ENCODE results near the gene TLE3. TPM values are rescaled to one million over a fixed set of nuclear protein-coding genes. Genes with fewer than 3 reads are reported as not detected.

The TLE3 gene
- total and polyA plus RNA-seq, 2 of the 4 experiments (the other 2 are of a cell fraction) = 6.5 to 16.3 TPM

- DNase-seq (no peak), ATAC-seq (ENCODE audit: low read depth) (peak; percentile 48)
- Histone ChIP-seq H3K4me3 (ENCODE audit: insufficient read depth, low read depth, low read length) (no peak overlapping the region), H2AFZ (replicated peaks; ENCODE audit: low read length, poor library complexity) (no peak overlapping the region), H3K18ac (ENCODE audit: low read depth, low read length) (no peak overlapping the region), H3K4me1 (ENCODE audit: control insufficient read depth, insufficient read depth, low read length) (peaks cover 5% of the 10 kb centered on the region; the same call in 1 of the 2 replicates), H2BK15ac (ENCODE audit: low read depth, low read length) (no peak overlapping the region), H3K36me3 (ENCODE audit: control insufficient read depth, insufficient read depth, low read length) (no peaks in the 10 kb centered on the region), H4K8ac (ENCODE audit: low read depth in 2 of 2, low read length in 2 of 2) (no peak overlapping the region), H3K14ac (replicated peaks; ENCODE audit: low read depth, low read length) (no peak overlapping the region), H2BK120ac (ENCODE audit: low read depth, low read length) (no peak overlapping the region), H3K4ac (ENCODE audit: low read depth, low read length) (no peak overlapping the region), H3K27ac (ENCODE audit: insufficient read depth, low read length) (no peak overlapping the region), H3K9ac (ENCODE audit: low read depth, low read length) (no peak overlapping the region), H3K56ac (ENCODE audit: extremely low read depth, insufficient read depth, low read length) (no peak overlapping the region), H2BK20ac (ENCODE audit: low read depth, low read length) (no peak overlapping the region), H3K27me3 (ENCODE audit: control insufficient read depth, insufficient read depth, low read length) (peaks cover 48% of the 10 kb centered on the region), H2BK5ac (ENCODE audit: low read depth, low read length, poor library complexity, severe bottlenecking) (no peak overlapping the region), H3K4me2 (ENCODE audit: low read depth, low read length) (no peak overlapping the region), H4K91ac (ENCODE audit: insufficient read depth, low read depth, low read length) (no peak overlapping the region), H4K20me1 (ENCODE audit: insufficient read depth, low read length) (no peaks in the 10 kb centered on the region), H3K79me1 (ENCODE audit: low read depth in 1 of 2, low read length in 2 of 2) (no peaks in the 10 kb centered on the region), H4K5ac (ENCODE audit: low read depth, low read length) (no peak overlapping the region), H3K9me1 (ENCODE audit: insufficient read depth, low read length) (no peaks in the 10 kb centered on the region), H2AK9ac (replicated peaks; ENCODE audit: low read depth, low read length, poor library complexity) (no peak overlapping the region), H3K9me3 (ENCODE audit: control insufficient read depth, insufficient read depth, low read length) (0 out of 2 replicates have a peak, but pooled peaks cover 3% of the 10 kb centered on the region), H3K23ac (ENCODE audit: low read depth, low read length) (no peak overlapping the region), H2AK5ac (ENCODE audit: low read depth, low read length) (no peak overlapping the region; the same call in 1 of the 2 replicates)
- 43% methylated on average over 1 of the region's 10 CpGs; no CpG with 5 or more reads in 1 of the 2 experiments for WGBS, 2 experiments (ENCODE audit: extremely low coverage in 2 of 2, insufficient read length in 1 of 2)
- in situ Hi-C loops (cut with MboI; ENCODE audit: low sequenced_read_pairs) (no loop called here), intact Hi-C loops (cut with micrococcal nuclease) (no loop called here), dilution Hi-C loops (cut with HindIII; ENCODE audit: low sequenced_read_pairs, unreplicated experiment) (no loop called here)
- TF ChIP-seq CHD1 (IDR thresholded peaks at IDR 0.05; ENCODE audit: low read depth, low read length) (no peak), MAFK (IDR thresholded peaks at IDR 0.05; ENCODE audit: low read depth, low read length) (no peak), RAD21 (IDR thresholded peaks at IDR 0.05; ENCODE audit: low read length) (no peak), CEBPB (IDR thresholded peaks at IDR 0.05; ENCODE audit: low read depth, low read length) (no peak), MXI1 (IDR thresholded peaks at IDR 0.05; ENCODE audit: borderline replicate concordance, low read depth, low read length) (no peak), RCOR1 (IDR thresholded peaks at IDR 0.05; ENCODE audit: insufficient replicate concordance, low read length) (no peak), USF2 (IDR thresholded peaks at IDR 0.05; ENCODE audit: low read depth, low read length) (no peak), BHLHE40 (IDR thresholded peaks at IDR 0.05; ENCODE audit: low read depth, low read length) (no peak), NFE2L2 (IDR thresholded peaks at IDR 0.05; ENCODE audit: low read depth, low read length) (no peak), MAZ (IDR thresholded peaks at IDR 0.05; ENCODE audit: borderline replicate concordance, low read depth, low read length) (no peak), FOS (IDR thresholded peaks at IDR 0.05; ENCODE audit: low read depth, low read length) (no peak), RFX5 (IDR thresholded peaks at IDR 0.05; ENCODE audit: low read depth, low read length) (no peak)
- TF ChIP-seq, protein P1, sequence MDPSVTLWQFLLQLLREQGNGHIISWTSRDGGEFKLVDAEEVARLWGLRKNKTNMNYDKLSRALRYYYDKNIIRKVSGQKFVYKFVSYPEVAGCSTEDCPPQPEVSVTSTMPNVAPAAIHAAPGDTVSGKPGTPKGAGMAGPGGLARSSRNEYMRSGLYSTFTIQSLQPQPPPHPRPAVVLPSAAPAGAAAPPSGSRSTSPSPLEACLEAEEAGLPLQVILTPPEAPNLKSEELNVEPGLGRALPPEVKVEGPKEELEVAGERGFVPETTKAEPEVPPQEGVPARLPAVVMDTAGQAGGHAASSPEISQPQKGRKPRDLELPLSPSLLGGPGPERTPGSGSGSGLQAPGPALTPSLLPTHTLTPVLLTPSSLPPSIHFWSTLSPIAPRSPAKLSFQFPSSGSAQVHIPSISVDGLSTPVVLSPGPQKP (IDR thresholded peaks at IDR 0.05; ENCODE audit: borderline replicate concordance, low read depth, low read length) = no peak
- no TSS peak for BruUV-seq (replicated peaks)
- ChIA-PET POLR2A (ENCODE audit: unreplicated experiment) (no interaction called here), CTCF (no interaction called here)
These were observed 23.4 kb upstream of the TLE3 start for GRCh38 chr15:70120958-70121623.
